ENCODE data around the gene PPP1R3G. TPM values are rescaled to one million over a fixed set of nuclear protein-coding genes. Genes with fewer than 3 reads are reported as not detected.

Gene PPP1R3G
- total and polyA plus RNA-seq, 4 donors, result 0.10 to 1.5 (median 0.43) TPM

DNA sequence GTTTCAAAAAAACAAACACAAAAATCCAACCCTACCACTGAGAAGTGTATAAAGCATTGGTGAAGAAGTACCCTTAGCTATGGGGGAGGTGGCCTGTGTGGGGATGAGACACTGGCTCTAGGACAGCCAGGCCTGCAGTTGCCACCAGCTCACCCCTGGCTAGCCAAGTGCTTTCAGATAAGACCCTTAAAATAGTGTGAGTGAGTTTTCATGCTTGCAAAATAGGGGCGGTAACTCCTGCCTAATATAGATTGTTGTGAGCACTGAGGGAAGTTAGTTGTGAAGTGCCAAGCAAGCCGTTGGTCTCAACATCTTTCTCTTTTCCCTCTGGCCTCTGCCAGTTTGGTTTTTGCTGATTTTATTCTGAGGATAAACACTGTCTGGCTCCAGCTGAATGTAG lies 11.3 kb downstream of the PPP1R3G start:
- Histone ChIP-seq H3K9me3 (ENCODE audit: control insufficient read depth in 4 of 4, insufficient read depth in 3 of 4, low read length in 3 of 4) (no peaks in the 10 kb centered on the region), H3K27me3 (ENCODE audit: control insufficient read depth in 3 of 3, insufficient read depth in 3 of 3, low read length in 2 of 3) (no peaks in the 10 kb centered on the region), H3K9ac (ENCODE audit: insufficient read depth in 1 of 2, low read length in 2 of 2) (no peak overlapping the region), H3K4me1 (ENCODE audit: control insufficient read depth in 5 of 5, insufficient read depth in 5 of 5, low read length in 5 of 5) (peaks cover 0 to 6% (median 0%) of the 10 kb centered on the region in 5 donors), H3K36me3 (ENCODE audit: control insufficient read depth in 4 of 4, insufficient read depth in 4 of 4, low read length in 4 of 4) (no peaks in the 10 kb centered on the region), H3K27ac (ENCODE audit: low read depth in 1 of 2, low read length in 1 of 2) (peak overlapping the region in 1 of 2 donors; percentile 83), H3K4me3 (no peak overlapping the region)
- TF ChIP-seq, protein P1, sequence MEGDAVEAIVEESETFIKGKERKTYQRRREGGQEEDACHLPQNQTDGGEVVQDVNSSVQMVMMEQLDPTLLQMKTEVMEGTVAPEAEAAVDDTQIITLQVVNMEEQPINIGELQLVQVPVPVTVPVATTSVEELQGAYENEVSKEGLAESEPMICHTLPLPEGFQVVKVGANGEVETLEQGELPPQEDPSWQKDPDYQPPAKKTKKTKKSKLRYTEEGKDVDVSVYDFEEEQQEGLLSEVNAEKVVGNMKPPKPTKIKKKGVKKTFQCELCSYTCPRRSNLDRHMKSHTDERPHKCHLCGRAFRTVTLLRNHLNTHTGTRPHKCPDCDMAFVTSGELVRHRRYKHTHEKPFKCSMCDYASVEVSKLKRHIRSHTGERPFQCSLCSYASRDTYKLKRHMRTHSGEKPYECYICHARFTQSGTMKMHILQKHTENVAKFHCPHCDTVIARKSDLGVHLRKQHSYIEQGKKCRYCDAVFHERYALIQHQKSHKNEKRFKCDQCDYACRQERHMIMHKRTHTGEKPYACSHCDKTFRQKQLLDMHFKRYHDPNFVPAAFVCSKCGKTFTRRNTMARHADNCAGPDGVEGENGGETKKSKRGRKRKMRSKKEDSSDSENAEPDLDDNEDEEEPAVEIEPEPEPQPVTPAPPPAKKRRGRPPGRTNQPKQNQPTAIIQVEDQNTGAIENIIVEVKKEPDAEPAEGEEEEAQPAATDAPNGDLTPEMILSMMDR (IDR thresholded peaks at IDR 0.05; ENCODE audit: control extremely low read depth, extremely low read depth), result no peak
- ATAC-seq (ENCODE audit: insufficient read depth, low FRiP score), result no peak
- DNase-seq, result peak in 1 of 3 donors; percentile 22
- WGBS, 2 donors, result 31 to 61% methylated on average over 2 of the region's 2 CpGs

GRCh38 chr6:5098501-5099270 lies 13.5 kb downstream of the PPP1R3G start:
- no peak for ATAC-seq (ENCODE audit: insufficient read depth, low FRiP score)
- 91 to 92% methylated on average over 14 of the region's 14 CpGs for WGBS, 2 donors
- TF ChIP-seq, protein P1 (IDR thresholded peaks at IDR 0.05; ENCODE audit: control extremely low read depth, extremely low read depth), result no peak

DNA sequence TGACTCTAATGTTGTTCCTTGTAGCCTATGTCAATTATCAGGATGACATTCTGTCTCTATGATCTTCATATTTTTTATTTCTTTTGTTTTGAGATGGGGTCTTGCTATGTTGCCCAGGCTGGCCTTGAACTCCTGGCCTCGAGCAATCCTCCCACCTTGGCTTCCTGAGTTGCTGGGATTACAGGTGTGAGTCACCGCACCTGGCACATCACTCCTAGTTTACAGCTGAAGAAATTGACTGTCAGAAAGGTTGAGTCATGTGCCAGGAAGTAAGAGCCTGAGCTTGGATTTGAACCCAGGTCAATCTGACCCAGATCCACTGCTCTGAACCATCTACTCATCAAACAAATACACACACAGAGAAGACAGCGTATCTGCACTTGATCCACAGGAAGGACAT lies 14.4 kb downstream of the PPP1R3G start:
- no peaks in the 10 kb centered on the region for H3K36me3 ChIP-seq (ENCODE audit: control insufficient read depth in 4 of 4, insufficient read depth in 4 of 4, low read length in 4 of 4)
- TF ChIP-seq, protein P1 (IDR thresholded peaks at IDR 0.05; ENCODE audit: control extremely low read depth, extremely low read depth), result no peak
- H3K4me1 ChIP-seq (ENCODE audit: control insufficient read depth in 5 of 5, insufficient read depth in 5 of 5, low read length in 5 of 5), result peaks cover 0 to 2% (median 0%) of the 10 kb centered on the region in 5 donors
- H3K9me3 ChIP-seq (ENCODE audit: control insufficient read depth in 4 of 4, insufficient read depth in 3 of 4, low read length in 3 of 4), result no peaks in the 10 kb centered on the region
- no peak overlapping the region for H3K9ac ChIP-seq (ENCODE audit: insufficient read depth in 1 of 2, low read length in 2 of 2)
- no peak for DNase-seq
- no peak overlapping the region for H3K27ac ChIP-seq (ENCODE audit: low read depth in 1 of 2, low read length in 1 of 2)
- whole genome bisulfite sequencing, 2 donors, result 81 to 99% methylated on average over 3 of the region's 3 CpGs
- H3K27me3 ChIP-seq (ENCODE audit: control insufficient read depth in 3 of 3, insufficient read depth in 3 of 3, low read length in 2 of 3), result no peaks in the 10 kb centered on the region
- no peak overlapping the region for H3K4me3 ChIP-seq
- ATAC-seq (ENCODE audit: insufficient read depth, low FRiP score), result no peak

More at GRCh38 chr6:5098501-5099270, 13.5 kb downstream of the PPP1R3G start:
- Histone ChIP-seq H3K27me3 (ENCODE audit: control insufficient read depth in 3 of 3, insufficient read depth in 3 of 3, low read length in 2 of 3) (no peaks in the 10 kb centered on the region), H3K27ac (ENCODE audit: low read depth in 1 of 2, low read length in 1 of 2) (no peak overlapping the region), H3K9ac (ENCODE audit: insufficient read depth in 1 of 2, low read length in 2 of 2) (no peak overlapping the region), H3K4me1 (ENCODE audit: control insufficient read depth in 5 of 5, insufficient read depth in 5 of 5, low read length in 5 of 5) (peaks cover 0 to 6% (median 2%) of the 10 kb centered on the region in 5 donors), H3K4me3 (no peak overlapping the region), H3K36me3 (ENCODE audit: control insufficient read depth in 4 of 4, insufficient read depth in 4 of 4, low read length in 4 of 4) (no peaks in the 10 kb centered on the region), H3K9me3 (ENCODE audit: control insufficient read depth in 4 of 4, insufficient read depth in 3 of 4, low read length in 3 of 4) (no peaks in the 10 kb centered on the region)
- no peak for DNase-seq
